GM12878 (cell line): ENCODE measurements around the gene ITPKB.

Source experiments
- EZH2 ChIP-seq: IDR thresholded peaks from 2 replicates; pipeline ENCODE4 v1.6.1; 2012; ENCODE audit warnings: low read depth, mild to moderate bottlenecking, control low read depth, inconsistent platforms, low read length, borderline replicate concordance; ENCODE audit not compliant: control insufficient read depth
- SMAD5 ChIP-seq: IDR thresholded peaks from 2 replicates; pipeline ENCODE4 v1.6.1; 2016; ENCODE audit warnings: antibody characterized with exemption, low read depth
- TF ChIP-seq, protein P1 (sequence below), 3 experiments: IDR thresholded peaks in 2 of 3; conservative IDR thresholded peaks in 1 of 3; 2 replicates each; pipeline ENCODE4 v1.5.1; 2011; ENCODE audit warnings: low read depth in 3 of 3, low read length in 3 of 3, mild to moderate bottlenecking in 3 of 3, control low read depth in 2 of 3, moderate library complexity in 2 of 3, inconsistent platforms in 1 of 3, mixed read lengths in 1 of 3; ENCODE audit not compliant: control insufficient read depth in 2 of 3, insufficient read depth in 1 of 3; ENCODE audit errors: extremely low read depth in 1 of 3
- TF ChIP-seq, protein P2 (sequence below): fragments of 450-650 bp; IDR thresholded peaks from 2 replicates; pipeline ENCODE4 v1.6.1; 2017; ENCODE audit warnings: mild to moderate bottlenecking

DNA sequence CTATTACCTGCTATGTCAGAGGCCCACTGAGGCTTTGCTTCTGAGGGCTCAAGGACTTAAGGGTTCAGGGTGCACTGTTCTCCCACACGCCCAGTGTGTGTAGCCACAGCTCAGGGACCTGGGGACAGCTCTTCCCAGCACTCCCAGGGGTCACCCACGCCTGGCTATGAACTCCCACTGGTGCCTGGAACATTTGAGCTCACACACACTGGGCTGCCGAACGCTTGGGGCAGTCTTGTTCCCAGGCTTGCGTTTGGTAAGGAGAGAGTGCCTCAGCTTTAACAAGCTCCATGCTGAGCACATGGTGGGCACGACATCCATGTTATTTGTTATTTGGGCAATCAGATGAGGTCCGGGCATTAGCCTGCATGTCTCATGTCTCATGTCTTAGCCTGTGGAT lies 153.0 kb downstream of the ITPKB start:
- TF ChIP-seq, protein P1, sequence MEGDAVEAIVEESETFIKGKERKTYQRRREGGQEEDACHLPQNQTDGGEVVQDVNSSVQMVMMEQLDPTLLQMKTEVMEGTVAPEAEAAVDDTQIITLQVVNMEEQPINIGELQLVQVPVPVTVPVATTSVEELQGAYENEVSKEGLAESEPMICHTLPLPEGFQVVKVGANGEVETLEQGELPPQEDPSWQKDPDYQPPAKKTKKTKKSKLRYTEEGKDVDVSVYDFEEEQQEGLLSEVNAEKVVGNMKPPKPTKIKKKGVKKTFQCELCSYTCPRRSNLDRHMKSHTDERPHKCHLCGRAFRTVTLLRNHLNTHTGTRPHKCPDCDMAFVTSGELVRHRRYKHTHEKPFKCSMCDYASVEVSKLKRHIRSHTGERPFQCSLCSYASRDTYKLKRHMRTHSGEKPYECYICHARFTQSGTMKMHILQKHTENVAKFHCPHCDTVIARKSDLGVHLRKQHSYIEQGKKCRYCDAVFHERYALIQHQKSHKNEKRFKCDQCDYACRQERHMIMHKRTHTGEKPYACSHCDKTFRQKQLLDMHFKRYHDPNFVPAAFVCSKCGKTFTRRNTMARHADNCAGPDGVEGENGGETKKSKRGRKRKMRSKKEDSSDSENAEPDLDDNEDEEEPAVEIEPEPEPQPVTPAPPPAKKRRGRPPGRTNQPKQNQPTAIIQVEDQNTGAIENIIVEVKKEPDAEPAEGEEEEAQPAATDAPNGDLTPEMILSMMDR (IDR thresholded peaks at IDR 0.05 in 2 of 3, conservative IDR thresholded peaks at IDR 0.05 in 1 of 3; ENCODE audit: control insufficient read depth in 2 of 3, extremely low read depth in 1 of 3, insufficient read depth in 1 of 3, low read depth in 3 of 3, low read length in 3 of 3), result no peak
- TF ChIP-seq SMAD5 (no peak), EZH2 (no peak)
- TF ChIP-seq, protein P2, sequence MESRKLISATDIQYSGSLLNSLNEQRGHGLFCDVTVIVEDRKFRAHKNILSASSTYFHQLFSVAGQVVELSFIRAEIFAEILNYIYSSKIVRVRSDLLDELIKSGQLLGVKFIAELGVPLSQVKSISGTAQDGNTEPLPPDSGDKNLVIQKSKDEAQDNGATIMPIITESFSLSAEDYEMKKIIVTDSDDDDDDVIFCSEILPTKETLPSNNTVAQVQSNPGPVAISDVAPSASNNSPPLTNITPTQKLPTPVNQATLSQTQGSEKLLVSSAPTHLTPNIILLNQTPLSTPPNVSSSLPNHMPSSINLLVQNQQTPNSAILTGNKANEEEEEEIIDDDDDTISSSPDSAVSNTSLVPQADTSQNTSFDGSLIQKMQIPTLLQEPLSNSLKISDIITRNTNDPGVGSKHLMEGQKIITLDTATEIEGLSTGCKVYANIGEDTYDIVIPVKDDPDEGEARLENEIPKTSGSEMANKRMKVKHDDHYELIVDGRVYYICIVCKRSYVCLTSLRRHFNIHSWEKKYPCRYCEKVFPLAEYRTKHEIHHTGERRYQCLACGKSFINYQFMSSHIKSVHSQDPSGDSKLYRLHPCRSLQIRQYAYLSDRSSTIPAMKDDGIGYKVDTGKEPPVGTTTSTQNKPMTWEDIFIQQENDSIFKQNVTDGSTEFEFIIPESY, result no peak
